GDM1 (cell line): Measurements from ENCODE around the gene WEE1.
A peak's percentile ranks its signal among the peaks of the same experiment; 100 is the strongest.
"Not testable (repeated sequence)": the region's sequence is repeated elsewhere in the genome, so short reads cannot be mapped to it uniquely, and the experiment has no call there.

ENCODE experiments used
- DNase-seq: peaks from one replicate; lab custom pipeline; 2025; lab: John Stamatoyannopoulos, UW

The WEE1 gene

GRCh38 chr11:9573052-9573774 is at the start of gene WEE1:
Gene WEE1 (plus strand): TSS chr11:9573670. CDS start chr11:9573934, 264 bp downstream.
- DNase-seq = peak; percentile 97

- DNase-seq = no peak
Measured at GRCh38 chr11:9524001-9524400, 49.5 kb upstream of the WEE1 start.

GRCh38 chr11:9525116-9525515 is 48.4 kb upstream of the WEE1 start:
- DNase-seq = no peak

- no peak for DNase-seq
Measured at GRCh38 chr11:9527481-9528135, 45.9 kb upstream of the WEE1 start.

- no peak for DNase-seq
Measured at GRCh38 chr11:9528136-9528501, 45.4 kb upstream of the WEE1 start.

- DNase-seq = no peak
Measured at GRCh38 chr11:9528573-9529333, 44.7 kb upstream of the WEE1 start.

GRCh38 chr11:9529334-9529650 is 44.2 kb upstream of the WEE1 start:
- DNase-seq = no peak

- DNase-seq = no peak
Measured at GRCh38 chr11:9530020-9530621, 43.3 kb upstream of the WEE1 start.

- DNase-seq = no peak
Measured at GRCh38 chr11:9530901-9531625, 42.4 kb upstream of the WEE1 start.

GRCh38 chr11:9533058-9533457 is 40.4 kb upstream of the WEE1 start:
- no peak for DNase-seq

GRCh38 chr11:9533736-9534473 is 39.6 kb upstream of the WEE1 start:
- DNase-seq = no peak

- DNase-seq = peak; percentile 34
Measured at GRCh38 chr11:9535189-9535781, 38.2 kb upstream of the WEE1 start.

- DNase-seq = no peak
Measured at GRCh38 chr11:9538548-9538947, 34.9 kb upstream of the WEE1 start.

- DNase-seq = not testable (repeated sequence)
Measured at GRCh38 chr11:9549216-9549615, 24.3 kb upstream of the WEE1 start.

GRCh38 chr11:9550191-9550628 is 23.3 kb upstream of the WEE1 start:
- DNase-seq = no peak

- DNase-seq = no peak
Measured at GRCh38 chr11:9561279-9561982, 12.0 kb upstream of the WEE1 start.

- DNase-seq = no peak
Measured at GRCh38 chr11:9562716-9563115, 10.8 kb upstream of the WEE1 start.

- DNase-seq = no peak
Measured at GRCh38 chr11:9563196-9563730, 10.2 kb upstream of the WEE1 start.

- DNase-seq = peak; percentile 20
Measured at GRCh38 chr11:9565822-9566560, 7.5 kb upstream of the WEE1 start.
